M059J (cell line): Measurements from ENCODE around the gene ITPR1. TPM values are rescaled to one million over a fixed set of nuclear protein-coding genes. Genes with fewer than 3 reads are reported as not detected.
"Not testable (repeated sequence)": the region's sequence is repeated elsewhere in the genome, so short reads cannot be mapped to it uniquely, and the experiment has no call there.

Source experiments
- DNase-seq: peaks from one replicate; pipeline ENCODE4 v3.0.0-alpha.2; 2012; ENCODE audit warnings: low read depth
- total RNA-seq: library from RNA; depleted of rRNA; stranded (reverse); fragments of >200 nt; shearing (Covaris generic); gene quantifications from 2 replicates; pipeline ENCODE4 v1.2.3, GENCODE V29; 2014; rRNA removed

ITPR1 gene
- total RNA-seq: 5.9 and 6.2 TPM in 2 replicates

DNA sequence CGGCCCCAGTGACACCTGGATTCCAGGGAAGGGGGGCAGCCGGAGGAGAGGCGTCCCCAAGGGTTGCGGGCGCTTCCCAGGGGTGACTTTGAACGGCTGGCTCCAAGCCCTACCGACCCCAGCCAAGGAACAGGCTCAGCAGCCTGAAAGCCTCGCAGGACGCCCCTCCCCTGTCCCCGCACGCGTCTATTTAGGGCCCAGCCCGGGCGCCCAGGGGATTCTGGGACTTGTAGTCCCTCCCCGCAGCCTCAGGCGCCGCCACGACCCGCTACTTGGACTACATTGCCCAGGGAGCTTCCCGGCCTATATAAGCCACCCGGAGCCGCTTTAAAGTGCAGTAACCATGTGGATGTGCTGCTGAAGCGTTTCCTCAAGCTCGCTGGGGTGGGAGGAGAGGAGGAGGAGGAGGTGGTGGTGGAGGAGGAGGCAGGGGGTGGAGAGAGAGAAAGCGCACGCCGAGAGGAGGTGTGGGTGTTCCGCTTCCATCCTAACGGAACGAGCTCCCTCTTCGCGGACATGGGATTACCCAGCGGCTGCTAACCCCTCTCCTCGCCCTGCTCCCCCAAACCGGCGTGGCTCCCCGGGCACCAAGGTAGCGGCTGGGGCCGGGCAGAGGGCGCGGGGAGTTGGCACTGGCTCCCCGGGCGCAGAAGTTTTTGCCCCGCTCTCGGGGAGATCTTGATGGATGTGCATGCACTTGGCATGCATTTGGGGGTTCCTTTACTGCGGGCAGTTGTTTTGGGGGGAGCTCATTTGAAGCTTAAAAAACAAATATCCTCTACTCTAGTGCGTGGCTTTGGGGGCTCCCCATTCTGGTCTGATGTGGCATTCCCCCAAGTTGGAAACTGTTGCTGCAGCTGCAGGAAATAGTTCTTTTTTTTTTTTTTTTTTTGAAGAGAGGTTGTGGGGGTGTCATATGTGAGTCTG, at the start of gene ITPR1:
Gene ITPR1, plus strand, starts transcription at position 335 of the 927 bp plus-strand sequence. CDS start 23,144 bp downstream, outside the sequence.
- DNase-seq: peak; percentile 95

DNA sequence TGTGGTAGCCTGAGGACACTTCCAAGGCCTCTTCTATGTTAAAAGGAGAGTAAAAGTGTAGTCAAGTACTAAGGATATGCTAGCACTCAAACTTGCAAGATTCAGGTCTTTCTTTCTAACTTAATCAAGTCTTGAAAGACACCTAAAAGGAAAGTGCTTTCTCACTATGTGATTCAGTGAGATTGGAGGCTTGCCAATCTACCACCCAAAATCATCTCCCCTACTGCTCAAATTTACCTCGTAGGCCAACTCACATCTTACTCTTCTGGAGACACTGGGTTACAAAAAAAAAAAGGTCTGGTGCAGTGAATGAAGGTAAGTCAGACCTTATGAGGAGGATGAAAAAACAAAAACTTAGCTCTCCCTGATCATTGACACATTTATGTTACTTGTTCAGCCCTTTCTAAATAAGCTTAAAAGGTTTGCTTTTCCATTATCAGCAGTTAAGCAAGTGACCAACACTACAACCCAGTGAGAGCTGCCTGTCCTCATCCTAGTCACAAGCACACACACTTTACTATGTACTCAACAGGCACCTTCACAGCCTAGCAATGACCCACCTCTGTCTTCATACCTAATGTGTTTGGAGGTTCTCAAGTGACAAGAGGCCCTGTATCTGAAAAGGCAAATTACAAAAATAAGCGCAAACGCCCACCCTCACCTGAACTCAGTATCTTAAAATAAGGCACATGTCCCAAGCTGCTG, 45.7 kb upstream of the ITPR1 start:
- DNase-seq: no peak

DNA sequence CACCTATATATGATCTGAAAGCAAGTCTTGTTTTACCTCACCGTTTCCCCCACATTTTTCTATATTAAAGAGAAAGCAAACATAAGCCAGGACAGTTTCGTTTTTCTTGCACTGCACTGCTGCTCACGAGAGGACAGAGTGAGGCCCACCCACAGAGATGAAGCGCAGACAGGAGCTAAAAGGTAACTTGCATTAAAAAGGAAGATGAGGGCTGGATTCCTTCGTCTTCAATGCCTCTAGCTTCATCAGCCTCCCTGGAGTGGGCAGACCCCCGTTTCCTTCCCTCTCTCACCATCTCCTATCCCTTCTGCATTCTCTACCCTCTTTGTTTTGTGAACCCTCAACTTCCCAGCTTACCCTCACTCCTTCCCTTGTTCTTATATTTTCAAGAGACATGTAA, 45.0 kb upstream of the ITPR1 start:
- no peak for DNase-seq

DNA sequence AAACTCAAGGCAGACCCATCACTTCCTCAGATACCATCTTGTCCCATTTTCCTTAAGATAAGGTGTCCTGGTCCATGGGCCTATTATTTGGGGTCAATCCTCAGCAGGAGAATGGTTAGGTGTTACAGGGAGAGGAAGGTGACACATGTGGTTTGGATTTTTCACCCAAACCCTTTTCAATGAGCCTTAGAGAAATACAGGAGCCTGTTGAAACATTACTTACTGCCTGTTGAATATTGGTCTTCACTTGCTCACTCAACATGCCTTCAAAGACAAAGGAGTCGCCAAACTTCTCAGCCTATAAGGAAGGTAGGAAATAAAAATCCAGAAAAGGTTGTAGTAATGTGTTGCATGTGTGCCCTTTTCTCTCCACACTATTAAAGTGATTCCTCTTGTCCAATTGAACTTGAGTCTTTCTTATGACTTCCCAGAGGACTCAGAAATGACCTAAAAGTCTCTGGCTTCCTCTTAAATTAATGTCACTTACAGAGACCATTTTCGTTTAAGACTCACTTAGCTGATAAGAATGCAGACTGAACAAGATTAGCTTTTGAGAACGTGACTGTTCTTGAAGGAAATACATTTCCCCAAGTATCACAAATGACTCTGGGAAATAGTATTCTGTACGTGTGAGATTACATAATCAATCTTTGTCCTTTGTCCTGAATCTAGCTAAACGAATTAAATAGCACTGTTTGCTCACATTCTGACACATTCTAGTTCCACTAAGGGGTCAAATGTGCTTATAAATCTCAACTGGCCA, 43.9 kb upstream of the ITPR1 start:
- DNase-seq: no peak

DNA sequence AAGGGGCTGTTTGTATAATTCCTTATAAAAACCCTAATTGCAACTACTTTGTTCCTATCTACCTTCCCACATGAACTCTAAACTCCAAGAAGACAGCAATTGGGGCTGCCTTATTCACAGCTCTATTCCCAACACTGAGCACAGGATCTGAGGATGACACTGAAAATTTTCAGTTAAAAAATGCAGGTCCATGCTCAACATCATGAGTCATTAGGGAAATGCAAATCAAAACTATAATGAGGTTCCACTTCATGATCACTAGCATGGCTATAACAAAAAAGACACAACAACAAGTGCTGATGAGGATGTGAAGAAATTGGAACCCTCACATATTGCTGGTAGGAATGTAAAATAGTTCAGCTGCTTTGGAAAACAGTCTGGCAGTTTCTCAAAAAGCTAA, 39.0 kb upstream of the ITPR1 start:
- DNase-seq: no peak

DNA sequence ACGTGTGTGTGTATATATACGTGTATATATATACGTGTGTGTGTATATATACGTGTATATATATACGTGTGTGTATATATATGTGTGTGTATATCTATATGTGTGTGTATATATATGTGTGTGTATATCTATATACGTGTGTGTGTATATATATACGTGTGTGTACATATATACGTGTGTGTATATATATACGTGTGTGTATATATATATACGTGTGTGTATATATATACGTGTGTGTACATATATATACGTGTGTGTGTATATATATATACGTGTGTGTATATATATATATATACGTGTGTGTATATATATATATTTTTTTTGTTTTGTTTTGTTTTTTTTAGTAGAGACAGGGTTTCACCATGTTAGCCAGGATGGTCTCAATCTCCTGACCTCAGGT, 36.4 kb upstream of the ITPR1 start:
- DNase-seq: not testable (repeated sequence)

DNA sequence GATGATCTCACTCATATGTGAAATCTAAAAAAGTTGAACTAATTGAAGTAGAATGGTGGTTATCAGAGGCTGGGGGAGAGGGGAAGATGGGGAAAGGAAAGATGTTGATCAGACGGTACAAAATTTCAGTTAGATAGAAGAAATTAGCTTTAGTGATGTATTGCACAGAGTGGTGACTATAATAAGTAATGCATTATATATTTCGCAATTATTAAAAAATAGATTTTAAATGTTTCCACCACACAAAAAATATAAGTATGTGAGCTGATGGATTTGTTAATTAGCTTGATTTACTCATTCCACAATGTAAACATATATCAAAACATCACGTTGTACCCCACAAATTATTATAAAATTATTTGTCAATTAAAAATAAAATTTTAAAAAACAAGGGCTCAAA, 34.2 kb upstream of the ITPR1 start:
- no peak for DNase-seq

DNA sequence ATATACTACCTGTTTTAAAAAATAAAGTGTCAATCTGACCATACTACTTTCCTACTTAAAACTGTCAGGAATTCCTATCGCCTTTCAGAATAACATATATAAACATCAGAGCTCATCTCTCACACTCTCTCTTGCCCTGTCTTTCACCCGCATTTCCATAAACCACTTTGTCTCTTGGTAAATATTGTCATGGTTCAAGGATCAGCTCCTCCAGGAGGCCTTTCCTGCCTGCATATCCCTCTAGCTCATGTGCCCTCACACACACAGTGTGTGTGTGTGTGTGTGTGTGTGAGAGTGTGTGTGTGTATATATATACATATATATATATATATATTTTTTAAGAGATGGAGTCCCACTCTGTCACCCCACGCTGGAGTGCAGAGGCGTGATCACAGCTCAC, 32.8 kb upstream of the ITPR1 start:
- no peak for DNase-seq

DNA sequence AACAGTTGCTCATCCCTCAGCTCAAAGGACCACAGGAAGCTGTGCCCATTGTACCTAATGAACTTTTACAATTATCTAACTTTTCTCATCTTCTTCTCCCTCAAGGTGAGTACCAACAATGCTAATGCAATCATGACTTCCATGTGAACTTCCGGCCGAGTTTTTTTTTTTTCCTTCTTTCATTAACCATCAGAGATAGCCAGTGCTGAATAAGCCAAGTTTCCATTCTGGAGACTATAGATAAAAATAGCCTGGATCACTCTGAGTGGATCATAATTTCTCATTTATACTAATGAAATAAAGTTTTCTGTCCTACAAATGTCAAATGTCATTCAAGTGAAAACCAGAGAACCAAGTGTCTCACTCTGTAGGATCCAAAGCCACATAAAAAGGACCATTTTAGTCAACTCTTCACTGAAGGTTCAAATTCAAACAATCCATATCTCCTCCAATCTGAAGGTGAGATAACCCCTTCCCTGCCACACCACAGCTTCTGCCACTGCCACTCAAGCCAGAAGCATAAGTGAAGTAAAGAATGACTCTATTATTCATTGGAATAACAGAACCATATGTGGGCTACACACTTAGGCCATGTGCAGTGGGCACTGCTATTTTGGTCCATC, 31.6 kb upstream of the ITPR1 start:
- DNase-seq: no peak

DNA sequence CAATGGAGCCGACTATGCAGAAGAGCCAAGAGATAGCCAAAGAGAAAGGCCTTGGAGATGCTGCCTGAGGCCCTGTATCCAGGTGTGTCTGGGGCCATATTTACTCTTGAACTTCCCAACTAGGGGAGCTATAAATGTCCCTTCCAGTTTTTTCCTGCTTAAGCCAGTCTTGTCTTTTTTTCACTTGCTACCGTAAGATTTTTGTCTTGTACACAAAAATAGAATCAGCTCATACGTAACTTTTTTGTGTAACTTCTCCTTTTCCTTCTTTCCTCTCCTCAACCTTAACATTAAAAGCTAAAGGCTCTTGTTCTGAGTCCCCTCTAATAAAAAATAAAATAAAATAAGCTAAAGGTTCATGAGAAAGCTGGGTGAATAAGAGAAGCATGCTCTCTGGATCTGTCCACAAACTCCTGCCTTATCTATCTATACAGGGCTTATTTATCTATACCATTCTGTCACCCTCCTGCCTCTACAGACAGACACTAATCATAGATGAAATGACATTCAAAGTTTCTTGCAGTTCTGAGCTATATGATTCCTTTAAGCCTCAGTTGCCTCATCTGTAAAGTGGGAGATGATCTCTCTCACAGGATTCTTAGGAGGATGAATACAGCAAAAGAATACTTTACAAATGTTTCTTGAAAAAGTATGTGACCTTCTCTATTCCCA, 30.6 kb upstream of the ITPR1 start:
- DNase-seq: no peak

DNA sequence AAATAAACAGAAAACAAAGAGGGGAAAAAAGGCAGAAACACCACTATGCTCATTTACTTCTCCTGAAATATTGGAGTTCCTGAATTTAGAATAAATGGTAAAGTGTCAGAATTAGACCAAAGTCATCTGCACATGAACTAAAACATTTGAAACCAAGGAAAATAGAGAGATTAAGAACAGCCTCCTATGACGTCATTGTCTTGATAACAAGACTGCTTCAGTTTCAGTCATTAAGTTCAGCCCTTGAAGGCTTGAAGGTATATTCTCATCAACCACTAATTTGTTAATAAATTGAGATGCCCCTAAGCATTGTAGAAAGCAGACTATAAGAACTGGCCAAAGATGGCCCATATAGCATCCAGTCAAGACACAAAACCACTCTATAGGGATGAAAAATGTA, 28.6 kb upstream of the ITPR1 start:
- DNase-seq: no peak

DNA sequence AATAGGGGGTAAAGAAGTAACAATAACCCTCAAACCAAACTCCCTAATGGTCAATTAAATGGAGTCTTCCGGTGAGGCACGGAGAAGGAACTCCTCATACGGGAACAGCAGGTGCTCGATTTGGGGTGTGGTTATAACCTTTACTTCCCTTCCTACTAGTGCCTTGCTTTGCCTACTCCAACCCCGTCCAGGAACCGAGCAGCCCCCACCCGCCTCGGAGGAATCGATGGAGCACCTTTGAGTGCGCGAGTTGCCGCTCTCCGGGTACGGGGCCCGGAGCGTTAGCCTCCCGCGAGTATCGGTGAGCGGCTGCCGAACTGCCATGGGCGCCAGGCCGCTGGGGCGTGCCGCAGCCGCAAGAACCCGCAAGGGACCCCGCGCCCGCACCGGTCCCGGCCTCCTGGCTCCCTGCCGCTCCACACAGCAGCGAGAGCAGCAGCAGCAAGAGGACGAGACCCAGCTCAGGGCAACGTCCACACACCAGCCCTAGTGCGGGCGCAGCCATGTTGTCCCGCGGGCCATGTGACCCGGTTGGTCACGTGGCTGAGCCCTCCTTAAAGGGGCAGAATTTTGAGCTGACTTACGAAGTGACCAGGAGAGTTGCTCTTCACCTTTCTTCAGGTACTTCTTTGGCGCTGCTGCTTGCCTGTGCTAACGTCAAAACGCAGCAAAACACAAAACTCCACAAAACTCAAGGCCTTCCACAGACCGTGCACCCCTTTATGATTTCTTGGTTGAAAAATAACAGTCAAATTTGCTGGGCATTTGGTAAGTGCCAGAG, 26.2 kb upstream of the ITPR1 start, which contains the start of gene SUMF1:
Gene SUMF1, minus strand, starts transcription at position 529 of the 781 bp plus-strand sequence. Its CDS starts 24 bp downstream, at position 505.
- peak; percentile 66 for DNase-seq

DNA sequence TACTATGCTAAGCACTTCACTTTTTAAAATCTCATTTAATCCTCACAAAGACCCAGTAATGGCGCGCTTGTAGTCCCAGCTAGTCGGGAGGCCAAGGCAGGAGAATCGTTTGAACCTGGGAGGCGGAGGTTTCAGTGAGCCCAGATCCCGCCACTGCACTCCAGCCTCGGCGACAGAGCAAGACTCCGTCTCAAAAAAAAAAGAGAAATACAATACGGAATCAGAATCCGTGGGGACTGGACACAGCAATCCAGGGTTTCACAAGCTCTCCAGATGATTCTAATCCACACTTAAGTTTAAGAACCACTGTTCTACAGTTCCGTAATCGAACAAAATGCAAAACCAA, 25.7 kb upstream of the ITPR1 start:
- no peak for DNase-seq

DNA sequence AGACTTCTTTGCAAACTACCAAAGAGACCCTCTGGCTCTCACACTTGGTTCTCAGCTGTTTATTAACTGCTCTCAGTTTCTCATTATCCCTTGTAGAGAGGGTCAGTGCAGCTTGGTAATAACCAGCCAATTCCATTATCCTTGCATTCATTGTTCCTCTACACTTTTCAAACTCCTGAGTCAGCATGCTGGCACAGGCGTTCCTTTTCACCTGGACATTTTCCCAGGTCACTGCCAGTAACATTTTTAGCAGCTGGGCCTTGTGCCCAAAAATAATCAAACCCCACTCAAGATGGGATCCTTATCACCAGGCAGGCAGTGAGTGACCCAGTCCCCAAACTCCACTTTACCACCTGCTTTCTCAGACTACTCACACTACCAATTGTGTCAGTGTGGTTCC, 21.2 kb upstream of the ITPR1 start:
- DNase-seq: no peak

DNA sequence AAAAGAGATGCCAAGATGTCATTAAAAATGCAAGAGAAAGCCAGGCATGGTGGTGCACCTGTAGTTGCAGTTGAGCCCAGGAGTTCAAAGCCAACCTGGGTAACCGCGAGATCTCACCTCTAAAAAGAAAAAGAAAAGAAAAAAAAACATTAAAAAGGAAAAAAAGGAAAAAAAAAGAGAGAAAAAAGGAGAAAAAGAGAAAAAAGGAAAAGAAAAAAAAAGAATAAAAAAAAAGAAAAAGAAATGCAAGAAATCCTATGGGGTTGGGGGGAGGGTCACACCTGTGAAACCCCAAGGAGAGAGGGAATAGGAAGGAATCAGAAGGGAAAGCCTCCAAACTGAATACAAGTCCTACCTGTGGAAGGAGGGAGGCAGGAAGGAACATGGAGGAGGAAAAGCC, 20.8 kb upstream of the ITPR1 start:
- no peak for DNase-seq

DNA sequence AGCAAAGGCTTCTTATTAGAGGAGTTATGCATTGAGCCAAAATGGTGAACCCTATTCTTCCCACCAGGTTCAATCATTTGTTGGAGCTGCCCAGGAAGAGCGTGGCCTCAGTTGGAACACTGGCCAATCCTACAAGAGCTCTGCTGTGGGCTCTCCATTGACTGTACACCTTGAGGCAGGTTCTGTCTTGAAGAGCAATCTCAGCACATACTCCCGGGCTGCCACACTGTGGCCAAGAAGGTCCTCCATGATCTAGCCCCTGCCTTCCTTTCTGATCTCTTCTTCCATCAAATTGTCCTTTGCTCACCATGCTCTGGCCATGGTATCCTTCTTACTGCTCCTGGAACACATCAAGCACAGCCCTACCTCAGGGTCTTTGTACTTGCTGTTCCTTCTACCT, 20.4 kb upstream of the ITPR1 start:
- DNase-seq: no peak

DNA sequence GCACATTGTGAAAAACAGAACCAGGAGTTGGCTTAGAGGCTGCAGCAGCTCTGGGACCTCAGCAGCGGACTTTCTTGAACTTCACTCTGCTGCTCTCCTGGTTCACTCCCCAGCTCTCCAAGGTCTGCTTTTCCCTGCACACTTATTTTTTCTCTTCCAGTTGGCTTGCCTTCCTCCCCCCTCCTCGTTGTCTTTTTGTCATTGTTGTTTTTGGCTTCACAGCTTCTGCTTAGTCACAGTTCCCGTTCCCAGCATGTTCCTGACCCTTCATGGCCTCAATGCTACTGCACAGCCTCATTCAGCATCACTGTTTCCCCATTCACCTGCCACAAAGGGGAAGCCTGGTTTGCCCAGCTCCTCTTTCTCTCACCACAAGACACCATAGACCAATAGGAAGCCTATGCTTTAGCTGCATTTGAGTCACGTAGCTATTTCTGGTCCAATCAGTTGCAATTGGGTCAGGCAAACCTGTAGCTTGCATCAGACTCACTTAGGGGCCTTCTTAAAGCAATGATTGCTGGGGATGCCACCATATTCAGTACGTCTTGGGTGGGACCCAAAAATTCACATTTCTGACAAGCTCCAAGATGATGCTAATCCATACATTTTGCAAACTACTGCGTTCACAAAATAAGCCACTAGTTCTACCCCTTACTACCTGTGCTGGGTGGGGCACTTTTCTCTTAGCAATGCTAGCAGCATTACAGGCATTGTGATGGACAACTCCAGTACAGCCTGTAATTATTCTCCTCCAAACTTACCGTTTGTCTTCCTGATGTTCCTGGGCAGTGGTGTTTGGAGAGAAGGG, 18.3 kb upstream of the ITPR1 start:
- DNase-seq: peak; percentile 83

DNA sequence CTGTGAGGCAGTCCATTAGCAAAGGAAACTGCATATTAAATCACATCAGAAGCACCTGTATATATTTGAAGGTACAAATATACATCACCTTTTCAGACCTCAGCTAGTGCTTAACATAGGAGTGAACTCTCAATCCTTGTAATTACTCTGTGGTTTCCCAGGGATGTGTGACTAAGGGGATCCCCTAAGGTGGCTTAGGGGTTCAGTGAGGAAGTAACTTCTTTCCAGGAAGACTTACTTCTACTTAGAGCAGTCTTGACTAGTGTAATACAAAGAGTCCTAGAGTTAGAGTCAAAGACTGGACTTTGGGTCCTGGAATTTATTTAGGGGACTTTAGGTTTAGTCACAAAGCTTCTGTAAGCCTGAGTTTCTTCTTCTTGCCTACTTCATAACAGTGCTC, 17.3 kb upstream of the ITPR1 start:
- DNase-seq: no peak

DNA sequence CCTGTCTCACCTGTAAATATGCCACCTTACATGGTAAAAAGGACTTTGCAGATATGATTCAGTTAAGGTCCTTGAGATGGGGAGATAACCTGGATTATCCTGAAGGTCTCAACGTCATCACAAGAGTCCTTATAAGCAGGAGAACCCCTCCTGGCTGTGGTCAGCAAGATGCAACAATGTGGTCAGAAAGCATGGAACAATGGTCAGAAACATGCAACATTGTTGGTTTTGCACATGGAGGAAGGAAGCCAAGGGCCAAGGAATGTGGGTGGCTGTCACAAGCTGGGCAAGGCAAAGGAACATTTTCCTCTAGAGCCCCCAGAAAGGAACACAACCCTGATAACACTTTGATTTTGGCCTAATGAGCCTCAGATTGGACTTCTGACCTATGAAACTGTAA, 16.7 kb upstream of the ITPR1 start:
- DNase-seq: peak; percentile 46

DNA sequence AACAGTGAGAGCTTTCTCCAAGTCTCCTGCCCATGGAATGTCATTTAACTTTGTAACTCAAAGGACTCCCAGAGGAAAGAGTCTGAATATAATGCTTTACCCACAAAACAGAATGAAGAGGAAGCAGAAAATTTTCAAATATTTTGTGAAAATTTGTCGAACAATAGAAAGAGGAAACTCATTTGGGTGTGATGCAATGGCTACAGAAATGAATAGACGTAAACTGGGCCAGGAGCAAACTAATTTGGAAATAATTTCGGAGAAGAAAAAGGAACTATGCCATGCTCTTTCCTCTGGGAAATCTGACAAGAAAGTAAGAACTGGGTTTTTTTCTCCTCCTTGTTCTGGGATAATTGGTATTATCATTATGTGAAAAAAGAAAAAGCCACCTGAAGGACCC, 14.9 kb upstream of the ITPR1 start:
- no peak for DNase-seq
